Measurements from ENCODE around the gene SULT1B1. TPM values are rescaled to one million over a fixed set of nuclear protein-coding genes. Genes with fewer than 3 reads are reported as not detected.

SULT1B1 gene
- total and polyA plus RNA-seq, 2 of the 8 experiments (the other 6 are each of a cell fraction or from before 2014, with no cell fraction given), result not detected

DNA sequence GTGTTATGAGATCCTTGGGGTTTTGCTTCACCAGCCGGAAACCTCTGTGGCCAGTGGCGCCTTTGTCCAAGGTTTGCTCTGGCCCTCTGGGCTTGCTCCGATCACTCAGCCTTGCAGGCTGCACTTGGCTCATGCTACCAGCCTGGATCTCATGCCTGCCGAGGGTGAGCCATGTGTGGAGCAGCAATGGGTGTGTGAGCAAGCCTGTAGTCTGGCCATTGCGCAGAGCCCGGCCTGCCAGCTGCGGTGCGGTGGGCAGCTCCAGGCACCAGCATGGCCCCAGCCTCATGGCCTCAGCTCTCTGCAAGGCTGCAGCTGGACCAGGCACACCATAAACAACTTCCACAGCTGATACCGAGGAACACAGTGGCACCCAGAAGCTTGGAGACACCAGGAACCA, 17.8 kb downstream of the SULT1B1 start (continued):
- TF ChIP-seq SUZ12 (IDR thresholded peaks at IDR 0.05; ENCODE audit: low read length), result no peak
